Neural progenitor cell (in vitro differentiated cells): ENCODE results near the gene FBXO44. TPM values are rescaled to one million over a fixed set of nuclear protein-coding genes. Genes with fewer than 3 reads are reported as not detected.
"Not testable (repeated sequence)": the region's sequence is repeated elsewhere in the genome, so short reads cannot be mapped to it uniquely, and the experiment has no call there.

Source experiments
- DNase-seq: peaks from one replicate; pipeline ENCODE4 v3.0.0-alpha.2; 2016; ENCODE audit warnings: low spot score
- H2AFZ ChIP-seq: fragments of 200-600 bp; sonication (generic); replicated peaks from 2 replicates; pipeline ENCODE4 v1.6.1; 2016; ENCODE audit warnings: antibody characterized with exemption
- H3F3A ChIP-seq: fragments of 200-600 bp; sonication (generic); 2 replicates; pipeline ENCODE4 v1.6.1; 2016; ENCODE audit warnings: antibody characterized with exemption, low read depth
- H3K27ac ChIP-seq: fragments of 200-600 bp; sonication (generic); 2 replicates; pipeline ENCODE4 v1.5.1; 2016; ENCODE audit warnings: mild to moderate bottlenecking
- H3K27me3 ChIP-seq: fragments of 200-600 bp; sonication (generic); 2 replicates; pipeline ENCODE4 v1.6.1; 2016; ENCODE audit warnings: mild to moderate bottlenecking, moderate library complexity
- H3K36me3 ChIP-seq: fragments of 200-600 bp; sonication (generic); 2 replicates; pipeline ENCODE4 v1.5.1; 2016
- H3K4me1 ChIP-seq: fragments of 200-600 bp; sonication (generic); 2 replicates; pipeline ENCODE4 v1.6.1; 2016; ENCODE audit warnings: mixed run types
- H3K4me2 ChIP-seq: fragments of 200-600 bp; sonication (generic); 2 replicates; pipeline ENCODE4 v1.6.1; 2016
- H3K4me3 ChIP-seq: fragments of 200-600 bp; sonication (generic); 2 replicates; pipeline ENCODE4 v1.5.1; 2016
- H3K79me2 ChIP-seq: fragments of 200-600 bp; sonication (generic); 2 replicates; pipeline ENCODE4 v1.6.1; 2016; ENCODE audit warnings: low read depth
- H3K9ac ChIP-seq: fragments of 200-600 bp; sonication (generic); 2 replicates; pipeline ENCODE4 v1.6.1; 2016
- H3K9me3 ChIP-seq: fragments of 200-600 bp; sonication (generic); 2 replicates; pipeline ENCODE4 v1.5.1; 2016; ENCODE audit warnings: low read depth
- H4K20me1 ChIP-seq: fragments of 200-600 bp; sonication (generic); 2 replicates; pipeline ENCODE4 v1.6.1; 2016; ENCODE audit warnings: low read depth
- H3K27ac Mint-ChIP-seq: 3 replicates; pipeline ENCODE4 v1.8.0; 2021; ENCODE audit warnings: mixed read lengths
- H3K27me3 Mint-ChIP-seq: 2 replicates; pipeline ENCODE4 v1.8.0; 2022; ENCODE audit warnings: low read depth, mild to moderate bottlenecking, inconsistent platforms, moderate library complexity, mixed read lengths; ENCODE audit not compliant: insufficient read depth
- H3K36me3 Mint-ChIP-seq: 3 replicates; pipeline ENCODE4 v1.8.0; 2021; ENCODE audit warnings: mixed read lengths
- H3K4me1 Mint-ChIP-seq: 3 replicates; pipeline ENCODE4 v1.8.0; 2021; ENCODE audit warnings: mixed read lengths
- H3K4me3 Mint-ChIP-seq: 3 replicates; pipeline ENCODE4 v1.8.0; 2021; ENCODE audit warnings: mild to moderate bottlenecking, moderate library complexity, mixed read lengths
- H3K9me3 Mint-ChIP-seq: 3 replicates; pipeline ENCODE4 v1.8.0; 2020; ENCODE audit warnings: mixed read lengths
- CTCF ChIP-seq: fragments of 200-600 bp; sonication (generic); IDR thresholded peaks from 2 replicates; pipeline ENCODE4 v1.5.1; 2017; ENCODE audit warnings: antibody characterized with exemption, mild to moderate bottlenecking
- EZH2 ChIP-seq: fragments of 200-600 bp; sonication (generic); IDR thresholded peaks from 2 replicates; pipeline ENCODE4 v1.6.1; 2017; ENCODE audit warnings: antibody characterized with exemption, mild to moderate bottlenecking, moderate library complexity
- EZH2phosphoT487 ChIP-seq: fragments of 200-600 bp; sonication (generic); IDR thresholded peaks from 2 replicates; pipeline ENCODE4 v1.6.1; 2017; ENCODE audit warnings: antibody characterized with exemption
- total RNA-seq: library from RNA; depleted of rRNA; stranded (reverse); fragments of >200 nt; gene quantifications from 2 replicates; pipeline ENCODE4 v1.2.3, GENCODE V29; 2015; ENCODE audit warnings: low replicate concordance

FBXO44 gene
- total RNA-seq, result 5.3 and 18.2 TPM in 2 replicates

- Histone ChIP-seq H2AFZ (peak within 1 kb of the TSS; percentile 73), H3K4me3 (peak within 1 kb of the TSS; percentile 83), H3F3A (peaks cover 36% of the 10 kb centered on the region), H3K4me1 (peaks cover 7% of the 10 kb centered on the region), H3K27me3 (peaks cover 63% of the 10 kb centered on the region), H3K9me3 (no peaks in the 10 kb centered on the region), H3K79me2 (no peaks in the 10 kb centered on the region), H3K27ac (no peak within 1 kb of the TSS), H3K9ac (no peak within 1 kb of the TSS), H3K4me2 (peak within 1 kb of the TSS; percentile 94), H4K20me1 (peaks cover 11% of the 10 kb centered on the region), H3K36me3 (no peaks in the 10 kb centered on the region)
- Mint-ChIP-seq H3K27ac (no peak within 1 kb of the TSS), H3K27me3 (peaks cover 34% of the 10 kb centered on the region), H3K4me1 (peaks cover 15% of the 10 kb centered on the region), H3K36me3 (no peaks in the 10 kb centered on the region), H3K9me3 (peaks cover 2% of the 10 kb centered on the region), H3K4me3 (peak within 1 kb of the TSS; percentile 87)
- TF ChIP-seq CTCF, result no peak
- TF ChIP-seq EZH2, result no peak
- no peak for TF ChIP-seq EZH2phosphoT487
- DNase-seq, result peak; percentile 83
These were observed at the start of gene FBXO44, which contains the start of gene FBXO2 for GRCh38 chr1:11654137-11654938. Gene FBXO44, plus strand, starts transcription at chr1:11654877. Its CDS starts 959 bp downstream, at chr1:11655836. Gene FBXO2, minus strand, starts transcription at chr1:11654429. Its CDS starts 89 bp downstream, at chr1:11654340.

GRCh38 chr1:11606775-11607174 lies 47.9 kb upstream of the FBXO44 start:
- peaks cover 6% of the 10 kb centered on the region for H3F3A ChIP-seq
- no peaks in the 10 kb centered on the region for H3K9me3 ChIP-seq
- TF ChIP-seq CTCF (no peak), EZH2phosphoT487 (no peak)
- no peak overlapping the region for H3K9ac ChIP-seq
- H3K27ac ChIP-seq, result no peak overlapping the region
- Mint-ChIP-seq H3K9me3 (peaks cover 5% of the 10 kb centered on the region), H3K27me3 (peaks cover 18% of the 10 kb centered on the region), H3K27ac (no peak overlapping the region), H3K36me3 (no peaks in the 10 kb centered on the region), H3K4me1 (peaks cover 12% of the 10 kb centered on the region), H3K4me3 (no peak overlapping the region)
- H4K20me1 ChIP-seq, result no peaks in the 10 kb centered on the region
- H2AFZ ChIP-seq, result no peak overlapping the region
- H3K36me3 ChIP-seq, result no peaks in the 10 kb centered on the region
- H3K4me1 ChIP-seq, result peaks cover 11% of the 10 kb centered on the region
- no peaks in the 10 kb centered on the region for H3K27me3 ChIP-seq
- no peaks in the 10 kb centered on the region for H3K79me2 ChIP-seq
- H3K4me3 ChIP-seq, result no peak overlapping the region
- H3K4me2 ChIP-seq, result no peak overlapping the region
- DNase-seq, result no peak

- H3K27me3 ChIP-seq, H3K36me3 Mint-ChIP-seq, H3K4me3 Mint-ChIP-seq: not testable (repeated sequence)
These were observed 46.0 kb upstream of the FBXO44 start for GRCh38 chr1:11608596-11609130.

GRCh38 chr1:11609378-11609777 lies 45.3 kb upstream of the FBXO44 start:
- not testable (repeated sequence) for DNase-seq, H3K4me2 ChIP-seq, H3K9ac ChIP-seq, H3K36me3 Mint-ChIP-seq, H3K27ac ChIP-seq, H3K4me3 ChIP-seq, H2AFZ ChIP-seq, H3K4me1 Mint-ChIP-seq, H3K27me3 ChIP-seq, H3K4me1 ChIP-seq, H3K4me3 Mint-ChIP-seq, H4K20me1 ChIP-seq, H3F3A ChIP-seq, H3K9me3 Mint-ChIP-seq, H3K9me3 ChIP-seq, H3K36me3 ChIP-seq, H3K79me2 ChIP-seq
- Mint-ChIP-seq H3K27ac (peak overlapping the region; percentile 92), H3K27me3 (peaks cover 13% of the 10 kb centered on the region)

More at GRCh38 chr1:11608596-11609130, 46.0 kb upstream of the FBXO44 start:
- H3K9me3 Mint-ChIP-seq, H3K4me1 Mint-ChIP-seq, DNase-seq, H3K27ac Mint-ChIP-seq, H3K4me1 ChIP-seq, H4K20me1 ChIP-seq, H3K27ac ChIP-seq, H3K79me2 ChIP-seq, H3K4me2 ChIP-seq, H3K4me3 ChIP-seq, H3K36me3 ChIP-seq, H3K9me3 ChIP-seq, H3K9ac ChIP-seq, H3F3A ChIP-seq, H2AFZ ChIP-seq: not testable (repeated sequence)
- peaks cover 16% of the 10 kb centered on the region for H3K27me3 Mint-ChIP-seq
